ENCODE results near the gene SKP1. TPM values are rescaled to one million over a fixed set of nuclear protein-coding genes. Genes with fewer than 3 reads are reported as not detected.

SKP1 gene
- total and polyA plus RNA-seq, 2 donors from 2014 or later, result 380 to 848 TPM

GRCh38 chr5:134122530-134122929, 54.2 kb downstream of the SKP1 start:
- intact Hi-C loops (cut with DNase I), result no loop called here
- no peak overlapping the region for H3K27ac ChIP-seq (ENCODE audit: low read depth in 2 of 2, low read length in 2 of 2)
- DNase-seq (no peak), FAIRE-seq (no peak)
- no peak overlapping the region for H3K4me3 ChIP-seq (ENCODE audit: low read length in 3 of 3)
- H3K4me1 ChIP-seq (ENCODE audit: control insufficient read depth in 2 of 3, insufficient read depth in 2 of 3, low read depth in 1 of 3, low read length in 3 of 3), result peaks cover 0 to 8% (median 4%) of the 10 kb centered on the region in 3 donors
- TF ChIP-seq CTCF (IDR thresholded peaks at IDR 0.05; ENCODE audit: borderline replicate concordance, extremely low read depth, insufficient read depth), result no peak
- no peaks in the 10 kb centered on the region for H3K9me3 ChIP-seq (ENCODE audit: control insufficient read depth in 2 of 3, insufficient read depth in 1 of 3, low read length in 3 of 3)
- no peak overlapping the region for H3K9ac ChIP-seq (ENCODE audit: low read length in 3 of 3)
- no peaks in the 10 kb centered on the region for H3K27me3 ChIP-seq (ENCODE audit: control insufficient read depth, insufficient read depth, low read length)
- no peaks in the 10 kb centered on the region for H3K36me3 ChIP-seq (ENCODE audit: control insufficient read depth in 2 of 3, insufficient read depth in 3 of 3, low read length in 3 of 3)

- Histone ChIP-seq H3K36me3 (ENCODE audit: control insufficient read depth in 2 of 3, insufficient read depth in 3 of 3, low read length in 3 of 3) (no peaks in the 10 kb centered on the region), H3K9ac (ENCODE audit: low read length in 3 of 3) (no peak overlapping the region), H3K4me1 (ENCODE audit: control insufficient read depth in 2 of 3, insufficient read depth in 2 of 3, low read depth in 1 of 3, low read length in 3 of 3) (peaks cover 0 to 4% (median 3%) of the 10 kb centered on the region in 3 donors), H3K27ac (ENCODE audit: low read depth in 2 of 2, low read length in 2 of 2) (no peak overlapping the region), H3K4me3 (ENCODE audit: low read length in 3 of 3) (no peak overlapping the region), H3K27me3 (ENCODE audit: control insufficient read depth, insufficient read depth, low read length) (no peaks in the 10 kb centered on the region), H3K9me3 (ENCODE audit: control insufficient read depth in 2 of 3, insufficient read depth in 1 of 3, low read length in 3 of 3) (no peaks in the 10 kb centered on the region)
- FAIRE-seq, result no peak
- TF ChIP-seq CTCF (IDR thresholded peaks at IDR 0.05; ENCODE audit: borderline replicate concordance, extremely low read depth, insufficient read depth), result no peak
- no peak for DNase-seq
- intact Hi-C loops (cut with DNase I), result no loop called here
Measured at GRCh38 chr5:134120386-134121138, 56.2 kb downstream of the SKP1 start.

- TF ChIP-seq CTCF (IDR thresholded peaks at IDR 0.05; ENCODE audit: borderline replicate concordance, extremely low read depth, insufficient read depth), result no peak
- Histone ChIP-seq H3K27me3 (ENCODE audit: control insufficient read depth, insufficient read depth, low read length) (no peaks in the 10 kb centered on the region), H3K4me3 (ENCODE audit: low read length in 3 of 3) (no peak overlapping the region), H3K9me3 (ENCODE audit: control insufficient read depth in 2 of 3, insufficient read depth in 1 of 3, low read length in 3 of 3) (no peaks in the 10 kb centered on the region), H3K9ac (ENCODE audit: low read length in 3 of 3) (no peak overlapping the region), H3K36me3 (ENCODE audit: control insufficient read depth in 2 of 3, insufficient read depth in 3 of 3, low read length in 3 of 3) (no peaks in the 10 kb centered on the region), H3K27ac (ENCODE audit: low read depth in 2 of 2, low read length in 2 of 2) (no peak overlapping the region), H3K4me1 (ENCODE audit: control insufficient read depth in 2 of 3, insufficient read depth in 2 of 3, low read depth in 1 of 3, low read length in 3 of 3) (no peaks in the 10 kb centered on the region)
- DNase-seq (no peak), FAIRE-seq (no peak)
- intact Hi-C loops (cut with DNase I), result no loop called here
Measured at GRCh38 chr5:134119720-134120119, 57.0 kb downstream of the SKP1 start.
